OCI-LY1 (cell line): ENCODE measurements around the gene NAV2.
"Not testable (repeated sequence)": the region's sequence is repeated elsewhere in the genome, so short reads cannot be mapped to it uniquely, and the experiment has no call there.

Experiments
- H2AFZ ChIP-seq: fragments of 200-600 bp; sonication (generic), shearing (Covaris generic); 2 replicates; pipeline ENCODE4 v1.6.0; 2014; ENCODE audit warnings: antibody characterized with exemption, mild to moderate bottlenecking, low read length
- H3F3A ChIP-seq: fragments of 200-600 bp; sonication (generic), shearing (Covaris generic); 2 replicates; pipeline ENCODE4 v1.6.0; 2014; ENCODE audit warnings: mild to moderate bottlenecking, antibody characterized with exemption, low read length, moderate library complexity; ENCODE audit not compliant: insufficient read depth
- H3K27ac ChIP-seq: fragments of 200-600 bp; sonication (generic); 2 replicates; pipeline ENCODE4 v1.5.1; 2014; ENCODE audit warnings: low read length, mixed run types, mild to moderate bottlenecking, low read depth; ENCODE audit not compliant: poor library complexity, severe bottlenecking
- H3K27me3 ChIP-seq: fragments of 200-600 bp; sonication (generic); 2 replicates; pipeline ENCODE4 v1.6.0; 2014; ENCODE audit warnings: antibody characterized with exemption, mild to moderate bottlenecking, low read length, moderate library complexity; ENCODE audit not compliant: insufficient read depth
- H3K36me3 ChIP-seq: fragments of 200-600 bp; sonication (generic); 2 replicates; pipeline ENCODE4 v1.6.1; 2014; ENCODE audit warnings: mild to moderate bottlenecking, antibody characterized with exemption, low read length, moderate library complexity, mixed read lengths; ENCODE audit not compliant: insufficient read depth
- H3K4me1 ChIP-seq: fragments of 200-600 bp; sonication (generic); 2 replicates; pipeline ENCODE4 v1.5.1; 2014; ENCODE audit warnings: mild to moderate bottlenecking, low read length, moderate library complexity; ENCODE audit not compliant: insufficient read depth, severe bottlenecking
- H3K4me2 ChIP-seq: fragments of 200-600 bp; sonication (generic), shearing (Covaris generic); 2 replicates; pipeline ENCODE4 v1.6.1; 2014; ENCODE audit warnings: low read length
- H3K4me3 ChIP-seq: fragments of 200-600 bp; sonication (generic); 2 replicates; pipeline ENCODE4 v1.5.1; 2014; ENCODE audit warnings: low read length, low read depth, mild to moderate bottlenecking, mixed read lengths; ENCODE audit not compliant: poor library complexity, severe bottlenecking
- H3K79me2 ChIP-seq: fragments of 200-600 bp; shearing (Covaris generic); 2 replicates; pipeline ENCODE4 v1.6.1; 2016; ENCODE audit warnings: mixed run types, low read length, mixed read lengths; ENCODE audit not compliant: insufficient read depth
- H3K9ac ChIP-seq: fragments of 200-600 bp; sonication (generic), shearing (Covaris generic); 2 replicates; pipeline ENCODE4 v1.6.1; 2014; ENCODE audit warnings: mild to moderate bottlenecking, low read length, mixed read lengths
- H3K9me2 ChIP-seq: fragments of 200-600 bp; sonication (generic), shearing (Covaris generic); 2 replicates; pipeline ENCODE4 v1.6.1; 2014; ENCODE audit warnings: low read depth, mild to moderate bottlenecking, low read length, mixed read lengths
- H3K9me3 ChIP-seq: fragments of 200-600 bp; shearing (Covaris generic); 2 replicates; pipeline ENCODE4 v1.6.1; 2014; ENCODE audit warnings: low read length, mixed read lengths
- H4K20me1 ChIP-seq: fragments of 200-600 bp; sonication (generic), shearing (Covaris generic); 2 replicates; pipeline ENCODE4 v1.6.0; 2016; ENCODE audit warnings: mild to moderate bottlenecking, low read length; ENCODE audit not compliant: insufficient read depth
- CTCF ChIP-seq: fragments of 200-600 bp; sonication (generic), shearing (Covaris generic); IDR thresholded peaks from 2 replicates; pipeline ENCODE4 v1.5.1; 2017; ENCODE audit warnings: mild to moderate bottlenecking, antibody characterized with exemption, low read length, moderate library complexity, mixed read lengths
- EZH2 ChIP-seq: fragments of 200-600 bp; sonication (generic), shearing (Covaris generic); IDR thresholded peaks from 2 replicates; pipeline ENCODE4 v1.8.0; 2017; ENCODE audit warnings: borderline replicate concordance, mixed run types, mild to moderate bottlenecking, antibody characterized with exemption, low read length, moderate library complexity, mixed read lengths

The NAV2 gene

GRCh38 chr11:20125927-20126326 lies 413.3 kb downstream of the NAV2 start:
- H4K20me1 ChIP-seq, result no peaks in the 10 kb centered on the region

GRCh38 chr11:20126724-20127123 lies 414.1 kb downstream of the NAV2 start:
- Histone ChIP-seq H3K79me2 (no peaks in the 10 kb centered on the region), H3K4me1 (no peaks in the 10 kb centered on the region), H3K4me3 (no peak overlapping the region), H3K9me2 (no peaks in the 10 kb centered on the region), H3F3A (no peaks in the 10 kb centered on the region), H3K36me3 (no peaks in the 10 kb centered on the region), H4K20me1 (no peaks in the 10 kb centered on the region), H3K4me2 (no peak overlapping the region), H2AFZ (no peak overlapping the region), H3K27me3 (no peaks in the 10 kb centered on the region), H3K9ac (no peak overlapping the region), H3K27ac (no peak overlapping the region), H3K9me3 (no peaks in the 10 kb centered on the region)
- TF ChIP-seq CTCF, result no peak
- TF ChIP-seq EZH2, result no peak

More at GRCh38 chr11:20125927-20126326, 413.3 kb downstream of the NAV2 start:
- H3K4me1 ChIP-seq, result no peaks in the 10 kb centered on the region
- no peaks in the 10 kb centered on the region for H3K79me2 ChIP-seq
- no peak overlapping the region for H3K4me3 ChIP-seq
- H3K9me2 ChIP-seq, result no peaks in the 10 kb centered on the region
- no peak overlapping the region for H3K27ac ChIP-seq
- H3K9ac ChIP-seq, result no peak overlapping the region
- TF ChIP-seq EZH2 (no peak), CTCF (no peak)
- no peaks in the 10 kb centered on the region for H3K36me3 ChIP-seq
- H3F3A ChIP-seq, result no peaks in the 10 kb centered on the region
- no peak overlapping the region for H3K4me2 ChIP-seq
- H2AFZ ChIP-seq, result no peak overlapping the region
- H3K27me3 ChIP-seq, result no peaks in the 10 kb centered on the region
- H3K9me3 ChIP-seq, result no peaks in the 10 kb centered on the region

- Histone ChIP-seq H3K4me2 (no peak overlapping the region), H3K27me3 (no peaks in the 10 kb centered on the region), H2AFZ (no peak overlapping the region), H3K4me3 (no peak overlapping the region), H3F3A (no peaks in the 10 kb centered on the region), H3K9me3 (no peaks in the 10 kb centered on the region), H3K9ac (no peak overlapping the region), H3K27ac (no peak overlapping the region), H3K9me2 (no peaks in the 10 kb centered on the region), H4K20me1 (no peaks in the 10 kb centered on the region), H3K79me2 (no peaks in the 10 kb centered on the region), H3K4me1 (no peaks in the 10 kb centered on the region), H3K36me3 (no peaks in the 10 kb centered on the region)
- TF ChIP-seq CTCF (peak; percentile 86), EZH2 (no peak)
Observed at GRCh38 chr11:20127671-20128527, 415.3 kb downstream of the NAV2 start.

- not testable (repeated sequence) for H3K27ac ChIP-seq, H3K4me3 ChIP-seq, H3K9ac ChIP-seq, H3K36me3 ChIP-seq, H3K4me1 ChIP-seq, H3K9me3 ChIP-seq, H3K4me2 ChIP-seq, H3K79me2 ChIP-seq, H3K27me3 ChIP-seq, H2AFZ ChIP-seq, H3F3A ChIP-seq, H4K20me1 ChIP-seq, H3K9me2 ChIP-seq
Observed at GRCh38 chr11:20128528-20128825, 415.8 kb downstream of the NAV2 start.
